ENCODE data around the gene FBXW4. TPM values are rescaled to one million over a fixed set of nuclear protein-coding genes. Genes with fewer than 3 reads are reported as not detected.
A peak's percentile ranks its signal among the peaks of the same experiment; 100 is the strongest.

Gene FBXW4
- total RNA-seq, 1 donor from 2014 or later = 70.7 TPM

DNA sequence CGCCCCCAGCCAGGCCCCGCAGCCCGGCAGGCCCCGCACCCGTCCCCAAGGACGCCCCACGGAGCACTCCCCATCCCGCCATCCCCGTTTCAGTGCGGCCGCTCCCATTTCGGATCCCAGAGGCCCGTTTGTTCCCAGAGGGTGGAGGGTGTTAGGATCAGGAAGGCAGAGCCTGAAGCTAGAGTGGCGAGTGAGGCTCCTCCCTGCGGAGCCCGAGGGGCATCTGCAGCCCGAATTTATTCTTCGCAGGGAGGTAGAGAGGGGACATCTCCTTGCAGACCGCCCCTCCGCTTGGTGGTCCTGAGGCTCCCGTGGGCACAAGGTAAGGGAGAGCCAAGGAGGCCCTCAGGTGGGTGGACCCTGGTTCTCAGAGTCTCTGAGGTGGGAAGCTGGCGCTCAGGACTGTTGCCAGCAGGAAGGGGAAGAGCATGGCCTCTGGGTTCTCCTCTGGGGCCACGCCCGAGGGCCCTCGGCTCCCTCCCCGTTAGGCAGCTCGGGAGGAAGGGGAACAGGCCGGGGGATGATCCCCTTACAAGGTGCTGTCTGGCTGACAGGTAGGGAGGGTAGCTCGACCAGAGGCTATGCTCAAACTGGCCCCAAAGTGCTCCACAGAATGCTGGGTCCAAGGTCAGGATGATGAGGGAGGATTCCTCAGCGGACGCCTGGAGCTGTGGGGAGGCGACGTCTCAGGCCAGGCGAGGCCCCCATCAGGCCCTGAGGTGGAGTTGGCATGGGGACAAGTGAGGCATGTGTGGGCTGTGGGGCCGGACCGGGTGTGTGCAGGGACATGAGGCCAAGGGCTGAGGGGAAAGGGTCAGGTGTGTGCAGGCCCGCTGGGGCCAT, 124.3 kb downstream of the FBXW4 start:
- H3K4me1 Mint-ChIP-seq (ENCODE audit: low read depth) = peaks cover 13% of the 10 kb centered on the region
- no peak for TF ChIP-seq CTCF (IDR thresholded peaks at IDR 0.05; ENCODE audit: unreplicated experiment)
- peak overlapping the region; percentile 45 for H3K4me3 Mint-ChIP-seq (ENCODE audit: low read depth)
- H3K27ac Mint-ChIP-seq = no peak overlapping the region
- DNase-seq (ENCODE audit: low spot score, unreplicated experiment) = no peak
- peaks cover 3% of the 10 kb centered on the region for H3K9me3 Mint-ChIP-seq (ENCODE audit: low read depth)
- no peaks in the 10 kb centered on the region for H3K36me3 Mint-ChIP-seq (ENCODE audit: insufficient read depth)
- H3K27me3 Mint-ChIP-seq = peaks cover 64% of the 10 kb centered on the region

- Mint-ChIP-seq H3K27ac (peak overlapping the region; percentile 45), H3K4me3 (ENCODE audit: low read depth) (peak overlapping the region; percentile 71), H3K27me3 (peaks cover 72% of the 10 kb centered on the region), H3K9me3 (ENCODE audit: low read depth) (peaks cover 3% of the 10 kb centered on the region), H3K36me3 (ENCODE audit: insufficient read depth) (no peaks in the 10 kb centered on the region), H3K4me1 (ENCODE audit: low read depth) (peaks cover 13% of the 10 kb centered on the region)
- DNase-seq (ENCODE audit: low spot score, unreplicated experiment) = peak; percentile 76
- peak; percentile 91 for TF ChIP-seq CTCF (IDR thresholded peaks at IDR 0.05; ENCODE audit: unreplicated experiment)
These were observed 125.1 kb downstream of the FBXW4 start for GRCh38 chr10:101569622-101570427.

DNA sequence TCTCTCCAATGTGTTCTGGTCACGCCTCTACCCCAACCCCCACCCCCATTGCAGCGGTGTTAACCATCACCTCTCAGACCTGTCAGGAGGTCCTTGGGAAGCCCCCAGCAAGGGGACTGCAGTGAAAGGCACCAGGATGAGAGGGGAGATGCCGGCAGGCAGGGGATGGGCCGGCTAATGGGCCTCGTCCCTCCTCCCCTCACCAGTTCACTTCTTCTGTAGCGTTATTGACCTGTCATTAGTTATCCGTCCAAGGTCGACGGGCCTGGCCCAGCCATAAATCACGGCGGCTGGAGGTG, 125.7 kb downstream of the FBXW4 start:
- no peak for TF ChIP-seq CTCF (IDR thresholded peaks at IDR 0.05; ENCODE audit: unreplicated experiment)
- no peak for DNase-seq (ENCODE audit: low spot score, unreplicated experiment)
- peak overlapping the region; percentile 71 for H3K4me3 Mint-ChIP-seq (ENCODE audit: low read depth)
- peaks cover 74% of the 10 kb centered on the region for H3K27me3 Mint-ChIP-seq
- no peak overlapping the region for H3K27ac Mint-ChIP-seq
- no peaks in the 10 kb centered on the region for H3K36me3 Mint-ChIP-seq (ENCODE audit: insufficient read depth)
- peaks cover 13% of the 10 kb centered on the region for H3K4me1 Mint-ChIP-seq (ENCODE audit: low read depth)
- peaks cover 3% of the 10 kb centered on the region for H3K9me3 Mint-ChIP-seq (ENCODE audit: low read depth)

DNA sequence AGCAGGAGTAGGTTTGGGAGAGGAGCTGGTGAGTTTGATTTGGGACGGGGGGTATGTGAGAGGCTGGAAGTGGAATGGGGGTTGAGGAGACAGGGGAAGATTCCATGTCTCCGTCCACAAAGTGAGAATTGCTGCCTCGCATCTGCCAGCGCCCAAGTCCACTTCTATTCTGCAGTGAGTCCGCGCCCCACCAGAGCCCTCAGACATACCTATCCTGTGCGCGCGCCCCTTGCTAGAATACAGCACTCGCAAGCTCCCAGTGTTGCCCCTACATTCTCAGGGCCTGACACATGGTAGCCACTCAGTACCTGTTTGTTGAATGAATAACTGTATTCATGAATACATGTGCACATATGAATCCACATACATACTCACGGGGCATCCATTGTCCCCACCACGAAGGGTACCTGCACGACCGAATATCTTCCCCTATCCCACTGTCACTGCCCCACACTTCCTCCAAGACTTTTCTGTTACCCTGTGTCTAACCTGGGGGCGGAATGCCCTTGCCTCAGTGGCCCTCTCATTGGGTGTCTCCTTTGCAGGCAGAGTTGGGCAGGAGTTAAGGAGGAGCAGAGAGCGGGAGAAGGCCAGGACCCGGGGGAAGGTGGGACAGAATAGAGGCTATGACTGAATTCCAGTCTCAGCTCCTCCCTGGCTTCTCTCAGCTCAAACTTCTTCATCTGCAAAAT, 126.8 kb downstream of the FBXW4 start:
- peaks cover 84% of the 10 kb centered on the region for H3K27me3 Mint-ChIP-seq
- no peak for DNase-seq (ENCODE audit: low spot score, unreplicated experiment)
- peaks cover 3% of the 10 kb centered on the region for H3K9me3 Mint-ChIP-seq (ENCODE audit: low read depth)
- H3K36me3 Mint-ChIP-seq (ENCODE audit: insufficient read depth) = no peaks in the 10 kb centered on the region
- no peak for TF ChIP-seq CTCF (IDR thresholded peaks at IDR 0.05; ENCODE audit: unreplicated experiment)
- H3K4me3 Mint-ChIP-seq (ENCODE audit: low read depth) = peak overlapping the region; percentile 26
- H3K27ac Mint-ChIP-seq = peak overlapping the region; percentile 56
- H3K4me1 Mint-ChIP-seq (ENCODE audit: low read depth) = peaks cover 13% of the 10 kb centered on the region

Data from progenitor cell of endocrine pancreas (in vitro differentiated cells).